Brain pericyte (primary cell): ENCODE measurements around the gene NDP.

ENCODE experiments used
- DNase-seq: peaks from one replicate; pipeline ENCODE4 v3.0.0-alpha.2; 2012; ENCODE audit warnings: low read depth, low spot score

NDP gene

GRCh38 chrX:43973249-43974099 is at the start of gene NDP:
Gene NDP (minus strand): TSS chrX:43973390. CDS start chrX:43958645, 14,745 bp downstream.
- no peak for DNase-seq

DNA sequence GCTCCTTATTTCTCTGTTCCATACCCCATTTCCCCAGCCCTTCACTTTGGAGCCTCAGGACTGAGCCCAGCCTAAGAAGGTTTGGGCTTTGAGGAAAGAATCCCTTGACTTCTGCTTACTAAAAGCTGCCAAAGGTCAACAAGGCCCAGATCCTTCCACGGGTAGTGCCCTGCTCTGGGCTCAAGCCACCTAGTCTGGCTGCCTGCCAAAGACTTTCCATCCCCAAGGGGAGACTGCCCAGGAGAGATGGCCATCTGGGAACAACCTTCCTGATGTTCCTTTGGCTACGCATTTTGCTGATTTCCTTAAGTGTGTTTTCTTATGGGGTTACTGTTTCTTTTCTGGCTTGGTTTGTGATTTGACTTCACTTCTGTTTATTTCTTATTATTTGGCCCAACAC is 49.8 kb upstream of the NDP start:
- DNase-seq, result no peak

DNA sequence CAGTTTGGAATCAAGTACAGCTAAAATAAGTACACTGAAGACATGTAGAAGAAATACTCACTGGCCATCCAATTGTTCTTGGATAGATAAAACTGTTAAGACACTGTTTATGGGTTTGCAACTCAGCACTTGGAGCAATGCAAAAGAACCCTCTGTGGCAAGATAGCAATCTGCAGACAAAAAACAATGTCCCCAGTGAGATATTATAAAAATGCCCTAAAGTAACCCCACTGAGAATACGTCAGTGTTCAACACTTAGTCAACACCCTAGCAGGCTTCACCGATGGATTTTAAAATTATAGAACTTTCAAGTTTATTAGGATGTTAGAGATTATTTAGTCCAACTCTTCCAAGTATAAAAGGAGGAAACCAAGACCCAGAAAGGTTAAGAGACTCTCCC is 47.5 kb upstream of the NDP start:
- no peak for DNase-seq

GRCh38 chrX:44019911-44020310 is 46.7 kb upstream of the NDP start:
- no peak for DNase-seq

GRCh38 chrX:44017676-44018075 is 44.5 kb upstream of the NDP start:
- DNase-seq, result no peak

DNA sequence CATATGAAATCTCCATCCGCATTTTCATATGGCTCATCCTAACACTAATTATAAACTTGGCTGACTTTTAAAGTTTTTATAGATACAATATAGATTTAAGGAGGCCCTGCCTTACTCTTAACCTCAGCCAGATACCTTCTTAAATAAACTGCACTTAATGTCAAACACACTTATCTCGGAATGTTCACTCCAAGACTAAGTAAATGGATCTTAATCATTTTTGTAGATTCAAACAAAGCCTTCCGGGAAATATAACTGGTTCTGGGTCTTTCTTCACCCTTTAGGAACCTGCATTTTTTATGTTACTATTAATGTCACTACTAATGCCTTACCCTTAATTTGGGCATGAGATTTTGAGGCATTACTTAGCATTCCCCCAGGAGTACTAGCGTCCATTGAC is 43.7 kb upstream of the NDP start:
- no peak for DNase-seq

GRCh38 chrX:44012484-44013096 is 39.4 kb upstream of the NDP start:
- no peak for DNase-seq

- DNase-seq, result no peak
These were observed 38.3 kb upstream of the NDP start for GRCh38 chrX:44011506-44011905.

DNA sequence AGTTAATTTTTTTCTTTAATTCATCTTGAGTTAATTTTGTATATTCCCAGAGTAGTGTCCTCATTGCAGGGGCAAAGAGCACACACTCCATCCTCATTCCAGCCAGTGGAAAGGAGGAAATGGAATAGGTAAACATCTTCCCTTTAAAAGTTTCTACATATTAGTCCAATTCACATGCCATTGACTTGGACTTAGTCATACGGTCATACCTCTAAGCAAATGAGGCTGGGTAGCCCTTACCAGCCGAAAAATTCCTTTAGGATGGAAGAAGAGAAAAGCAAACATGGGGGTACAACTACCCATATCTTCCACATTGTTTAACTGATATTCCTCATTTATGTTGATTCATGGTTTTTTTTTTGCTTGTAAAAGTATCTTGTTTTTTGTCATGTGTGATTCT is 37.4 kb upstream of the NDP start:
- DNase-seq, result no peak

DNA sequence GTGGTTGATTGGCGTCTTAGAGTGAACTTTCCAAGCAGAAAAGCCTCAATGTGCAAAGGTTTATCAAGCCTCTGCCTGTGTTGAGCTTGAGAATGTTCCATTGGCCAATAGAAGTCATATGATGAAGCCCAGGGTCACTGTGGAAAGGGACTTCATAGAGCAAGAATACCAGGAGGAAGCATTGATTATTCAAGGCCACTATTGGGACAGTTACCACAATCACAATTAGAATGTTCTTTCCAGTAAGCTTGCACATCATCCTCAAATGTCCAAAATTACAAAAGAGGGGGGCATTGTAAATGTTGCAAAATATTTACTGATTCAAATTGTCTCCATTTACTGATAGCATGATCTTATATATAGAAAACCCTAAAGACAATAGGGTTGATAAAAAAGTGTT is 32.9 kb upstream of the NDP start:
- no peak for DNase-seq

- no peak for DNase-seq
These were observed 30.8 kb upstream of the NDP start for GRCh38 chrX:44003975-44004374.

- DNase-seq, result no peak
These were observed 29.4 kb upstream of the NDP start for GRCh38 chrX:44002567-44002966.

- DNase-seq, result no peak
These were observed 25.2 kb upstream of the NDP start for GRCh38 chrX:43998374-43998773.

- DNase-seq, result no peak
These were observed 23.3 kb upstream of the NDP start for GRCh38 chrX:43996491-43996890.

GRCh38 chrX:43986083-43986482 is 12.9 kb upstream of the NDP start:
- DNase-seq, result no peak

GRCh38 chrX:43985511-43985910 is 12.3 kb upstream of the NDP start:
- DNase-seq, result no peak

DNA sequence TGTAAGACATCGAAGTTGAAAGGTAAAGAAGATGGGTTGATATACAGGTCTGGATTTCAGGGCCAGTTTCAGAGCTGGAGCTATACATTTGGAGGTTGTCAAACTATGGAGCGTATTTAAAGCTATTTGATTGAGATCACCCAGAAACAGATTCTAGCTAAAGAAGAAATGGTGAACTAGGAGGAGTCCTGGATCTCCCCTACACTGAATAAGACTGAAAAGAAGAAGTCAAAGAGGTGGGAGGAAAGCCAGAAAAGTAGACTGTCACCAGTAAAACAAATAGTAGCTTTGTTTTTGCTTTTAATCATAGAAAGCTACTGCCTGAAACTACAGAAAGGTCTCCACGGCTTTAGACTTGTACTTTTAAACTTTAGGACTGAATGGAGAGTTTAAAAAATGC is 5.0 kb upstream of the NDP start:
- DNase-seq, result no peak

DNA sequence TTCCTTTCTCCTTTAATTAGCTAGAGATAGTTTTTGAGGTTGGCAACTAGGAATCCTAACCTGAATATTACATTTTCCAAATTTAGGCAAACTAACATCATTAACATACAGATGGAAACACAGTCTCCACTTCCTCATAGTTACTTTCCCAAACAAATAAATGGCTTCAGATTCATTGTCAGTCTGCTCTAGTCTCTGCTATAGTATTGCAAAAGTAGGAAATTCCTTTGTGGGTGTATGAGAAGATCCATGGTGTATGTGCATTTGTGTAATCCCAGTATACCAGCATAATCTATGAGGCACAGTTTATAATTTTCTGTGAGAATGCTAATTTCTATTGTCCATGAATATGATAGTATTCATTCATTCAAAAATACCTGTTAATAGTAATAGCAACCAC is 3.0 kb upstream of the NDP start:
- no peak for DNase-seq

DNA sequence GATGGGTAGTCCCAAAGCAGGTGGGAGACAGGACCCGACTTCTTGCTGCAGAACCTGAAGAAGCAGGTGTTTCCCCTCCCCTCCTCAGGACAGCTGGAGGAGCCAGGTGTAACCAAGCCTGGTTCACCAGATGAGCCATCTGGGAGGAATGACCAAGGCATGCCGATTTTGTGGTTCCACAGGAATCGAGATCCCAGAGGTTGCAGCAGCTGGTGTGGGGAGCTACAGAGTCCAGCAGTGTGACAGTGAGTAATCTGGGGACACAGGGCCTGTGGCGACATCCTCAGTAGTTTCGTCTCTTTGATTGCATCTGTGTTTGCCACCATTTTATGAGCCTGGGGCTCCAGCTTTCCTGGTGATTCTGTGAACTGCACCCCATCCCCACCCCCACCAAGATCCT is 2.6 kb upstream of the NDP start:
- DNase-seq, result no peak

GRCh38 chrX:43974741-43975465 is 1.7 kb upstream of the NDP start:
- DNase-seq, result no peak

DNA sequence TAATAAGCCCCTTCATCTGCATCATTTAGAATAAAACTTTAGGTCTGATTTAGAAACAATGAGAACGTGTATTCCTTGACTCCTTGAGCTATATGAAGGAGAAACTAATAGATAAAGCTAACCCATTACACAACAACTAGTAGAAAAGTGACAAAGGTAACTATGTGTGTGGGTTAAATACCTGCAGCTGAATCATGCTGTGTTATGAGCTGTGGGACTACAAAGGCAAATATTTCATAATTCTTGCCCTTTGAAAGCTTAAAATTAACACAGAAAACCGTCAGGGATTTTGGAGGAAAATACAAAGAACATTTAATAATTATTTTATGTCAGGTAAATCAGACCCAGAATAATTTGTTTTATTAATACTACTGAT is 898 bp upstream of the NDP start:
- no peak for DNase-seq
